ENCODE results near the gene RNFT2. TPM values are rescaled to one million over a fixed set of nuclear protein-coding genes. Genes with fewer than 3 reads are reported as not detected.

The RNFT2 gene
- total RNA-seq, 1 donor from 2014 or later: 16.3 TPM

GRCh38 chr12:116713527-116713926, 24.6 kb upstream of the RNFT2 start:
- DNase-seq (ENCODE audit: low read depth): no peak
- TF ChIP-seq, protein P1, sequence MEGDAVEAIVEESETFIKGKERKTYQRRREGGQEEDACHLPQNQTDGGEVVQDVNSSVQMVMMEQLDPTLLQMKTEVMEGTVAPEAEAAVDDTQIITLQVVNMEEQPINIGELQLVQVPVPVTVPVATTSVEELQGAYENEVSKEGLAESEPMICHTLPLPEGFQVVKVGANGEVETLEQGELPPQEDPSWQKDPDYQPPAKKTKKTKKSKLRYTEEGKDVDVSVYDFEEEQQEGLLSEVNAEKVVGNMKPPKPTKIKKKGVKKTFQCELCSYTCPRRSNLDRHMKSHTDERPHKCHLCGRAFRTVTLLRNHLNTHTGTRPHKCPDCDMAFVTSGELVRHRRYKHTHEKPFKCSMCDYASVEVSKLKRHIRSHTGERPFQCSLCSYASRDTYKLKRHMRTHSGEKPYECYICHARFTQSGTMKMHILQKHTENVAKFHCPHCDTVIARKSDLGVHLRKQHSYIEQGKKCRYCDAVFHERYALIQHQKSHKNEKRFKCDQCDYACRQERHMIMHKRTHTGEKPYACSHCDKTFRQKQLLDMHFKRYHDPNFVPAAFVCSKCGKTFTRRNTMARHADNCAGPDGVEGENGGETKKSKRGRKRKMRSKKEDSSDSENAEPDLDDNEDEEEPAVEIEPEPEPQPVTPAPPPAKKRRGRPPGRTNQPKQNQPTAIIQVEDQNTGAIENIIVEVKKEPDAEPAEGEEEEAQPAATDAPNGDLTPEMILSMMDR (IDR thresholded peaks at IDR 0.05; ENCODE audit: insufficient read depth, low read length, poor library complexity, severe bottlenecking): peak; percentile 4
- H3K4me3 ChIP-seq (ENCODE audit: low read depth, low read length): no peak overlapping the region
- H3K27me3 ChIP-seq (ENCODE audit: control insufficient read depth, insufficient read depth, low read length): peaks cover 14% of the 10 kb centered on the region
- no peaks in the 10 kb centered on the region for H3K36me3 ChIP-seq (ENCODE audit: control insufficient read depth, insufficient read depth, low read length)

DNA sequence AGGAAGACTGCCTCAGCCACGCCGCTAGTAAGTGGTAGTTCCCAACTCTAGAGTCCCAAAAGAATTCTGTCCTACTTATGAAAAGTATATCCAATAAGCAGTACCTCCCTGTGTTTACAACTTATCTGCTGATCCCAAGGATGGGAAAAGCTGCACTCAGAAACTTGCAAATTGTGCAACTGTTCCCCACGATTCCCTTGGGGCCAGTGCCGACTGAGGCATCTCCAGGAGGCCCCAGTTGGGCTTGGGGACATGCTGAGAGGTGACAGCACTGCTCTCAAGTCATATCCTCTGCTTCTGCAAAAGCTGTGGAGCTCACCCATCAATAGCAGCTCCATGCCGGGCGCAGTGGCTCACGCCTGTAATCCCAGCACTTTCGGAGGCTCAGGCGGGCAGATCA, 23.9 kb upstream of the RNFT2 start:
- Histone ChIP-seq H3K4me3 (ENCODE audit: low read depth, low read length) (no peak overlapping the region), H3K36me3 (ENCODE audit: control insufficient read depth, insufficient read depth, low read length) (no peaks in the 10 kb centered on the region), H3K27me3 (ENCODE audit: control insufficient read depth, insufficient read depth, low read length) (peaks cover 7% of the 10 kb centered on the region)
- DNase-seq (ENCODE audit: low read depth): no peak
- TF ChIP-seq, protein P1 (IDR thresholded peaks at IDR 0.05; ENCODE audit: insufficient read depth, low read length, poor library complexity, severe bottlenecking): no peak

- H3K27me3 ChIP-seq (ENCODE audit: control insufficient read depth, insufficient read depth, low read length): no peaks in the 10 kb centered on the region
- H3K36me3 ChIP-seq (ENCODE audit: control insufficient read depth, insufficient read depth, low read length): no peaks in the 10 kb centered on the region
- no peak for DNase-seq (ENCODE audit: low read depth)
- H3K4me3 ChIP-seq (ENCODE audit: low read depth, low read length): no peak overlapping the region
- TF ChIP-seq, protein P1 (IDR thresholded peaks at IDR 0.05; ENCODE audit: insufficient read depth, low read length, poor library complexity, severe bottlenecking): no peak
These were observed 20.4 kb upstream of the RNFT2 start for GRCh38 chr12:116717466-116718437.

DNA sequence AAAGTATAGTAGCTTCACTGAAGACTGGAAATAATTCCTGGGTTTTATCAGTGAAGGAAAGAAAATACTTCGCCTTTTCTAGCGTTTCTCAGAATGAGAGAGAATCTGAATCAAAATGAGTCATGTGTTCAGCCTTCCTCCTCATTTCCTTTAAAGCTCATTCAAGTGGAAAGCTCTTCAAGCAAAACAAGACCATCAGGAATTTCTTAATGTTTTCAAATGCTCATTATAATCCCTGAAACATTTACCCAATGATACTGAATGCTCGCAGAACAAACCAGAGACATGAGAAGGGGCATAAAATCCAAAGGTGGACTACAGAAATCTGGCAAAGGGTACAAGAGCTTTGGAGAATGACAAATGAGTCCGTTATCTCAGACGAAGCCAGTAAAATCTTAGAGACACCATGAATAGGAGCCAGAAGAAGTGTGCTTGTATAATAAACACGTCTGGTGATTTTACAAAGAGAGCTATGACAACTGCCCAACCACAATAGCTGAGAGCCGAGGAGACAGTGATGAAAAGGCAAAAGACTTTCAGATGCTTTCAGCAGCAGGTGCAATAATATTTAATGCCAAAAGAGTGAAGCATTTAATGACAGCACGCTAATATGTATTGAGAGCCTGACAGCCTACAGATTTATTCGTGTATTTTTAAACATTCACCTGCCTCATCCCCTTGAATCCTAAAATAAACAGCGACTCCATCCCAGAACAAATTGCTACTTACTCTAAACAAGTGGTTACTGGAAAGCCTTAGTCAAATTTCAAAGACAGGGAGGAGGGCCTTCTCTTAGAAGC, 19.3 kb upstream of the RNFT2 start:
- H3K27me3 ChIP-seq (ENCODE audit: control insufficient read depth, insufficient read depth, low read length): no peaks in the 10 kb centered on the region
- TF ChIP-seq, protein P1 (IDR thresholded peaks at IDR 0.05; ENCODE audit: insufficient read depth, low read length, poor library complexity, severe bottlenecking): no peak
- no peaks in the 10 kb centered on the region for H3K36me3 ChIP-seq (ENCODE audit: control insufficient read depth, insufficient read depth, low read length)
- DNase-seq (ENCODE audit: low read depth): peak; percentile 65
- no peak overlapping the region for H3K4me3 ChIP-seq (ENCODE audit: low read depth, low read length)

DNA sequence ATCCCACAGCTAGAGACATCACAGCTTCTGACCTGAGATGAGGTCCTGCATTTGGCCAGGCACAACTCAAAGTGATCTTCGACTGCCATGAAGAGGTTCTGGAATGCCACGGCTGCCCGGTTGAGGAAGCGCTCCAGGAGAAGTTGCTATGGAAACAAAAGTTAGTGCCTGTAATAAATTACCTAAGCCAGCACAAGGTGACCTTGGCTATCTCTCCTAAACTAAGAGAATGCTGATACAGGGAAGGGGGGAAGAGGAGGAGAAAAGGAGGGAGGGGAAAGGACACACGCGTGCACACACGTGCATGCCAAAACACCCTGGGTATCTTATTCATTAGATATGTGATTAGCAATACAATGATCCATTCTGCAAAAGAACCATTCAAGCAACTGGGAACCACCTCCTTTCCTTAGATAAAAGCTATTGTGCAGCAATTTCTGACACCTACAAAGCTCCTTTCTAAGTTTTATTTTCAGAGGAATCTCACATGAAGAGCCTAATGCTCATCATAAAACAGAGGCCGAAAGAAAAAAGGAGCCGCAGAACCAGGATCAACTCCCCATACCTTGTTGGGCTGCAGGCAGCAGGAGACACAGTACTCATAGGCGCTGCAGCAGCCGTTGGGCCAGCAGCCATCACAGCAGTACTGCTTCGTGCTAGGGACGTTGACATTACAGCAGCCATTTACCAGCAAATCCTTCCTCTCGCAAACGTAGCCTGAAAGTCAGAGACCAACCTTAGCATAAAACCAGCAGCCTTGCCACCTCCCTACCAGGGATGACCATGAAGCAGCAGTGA, 18.2 kb upstream of the RNFT2 start:
- H3K36me3 ChIP-seq (ENCODE audit: control insufficient read depth, insufficient read depth, low read length): no peaks in the 10 kb centered on the region
- TF ChIP-seq, protein P1 (IDR thresholded peaks at IDR 0.05; ENCODE audit: insufficient read depth, low read length, poor library complexity, severe bottlenecking): no peak
- DNase-seq (ENCODE audit: low read depth): no peak
- no peaks in the 10 kb centered on the region for H3K27me3 ChIP-seq (ENCODE audit: control insufficient read depth, insufficient read depth, low read length)
- H3K4me3 ChIP-seq (ENCODE audit: low read depth, low read length): no peak overlapping the region

All from kidney epithelial cell (primary cell).